Liver (tissue), 9 donors: Measurements from ENCODE around the gene GSTA3. TPM values are rescaled to one million over a fixed set of nuclear protein-coding genes. Genes with fewer than 3 reads are reported as not detected.

ENCODE experiments used
- DNase-seq: peaks from one replicate; pipeline ENCODE4 v3.0.0-alpha.2; 2017; ENCODE audit warnings: low spot score
- H3K27ac ChIP-seq, 2 donors: one replicate each; pipeline ENCODE4 v1.7.0; 2013; ENCODE audit warnings: inconsistent platforms in 2 of 2, low read length in 2 of 2, control low read depth in 1 of 2, low read depth in 1 of 2, mild to moderate bottlenecking in 1 of 2
- H3K27me3 ChIP-seq, 4 donors: one replicate each; pipeline versions ENCODE4 v1.6.1 to v1.7.0; 2013; ENCODE audit warnings: low read length in 3 of 4, inconsistent platforms in 1 of 4, mild to moderate bottlenecking in 1 of 4, moderate library complexity in 1 of 4; ENCODE audit not compliant: control insufficient read depth in 4 of 4, insufficient read depth in 4 of 4
- H3K36me3 ChIP-seq, 4 donors: one replicate each; pipeline versions ENCODE4 v1.6.1 to v1.7.0; 2013; ENCODE audit warnings: low read length in 3 of 4, mild to moderate bottlenecking in 3 of 4, low read depth in 1 of 4, moderate library complexity in 1 of 4; ENCODE audit not compliant: control insufficient read depth in 4 of 4, insufficient read depth in 3 of 4
- H3K4me1 ChIP-seq, 4 donors: one replicate each; pipeline versions ENCODE4 v1.6.1 to v1.7.0; 2013; ENCODE audit warnings: low read length in 3 of 4, mild to moderate bottlenecking in 3 of 4, moderate library complexity in 1 of 4; ENCODE audit not compliant: control insufficient read depth in 4 of 4, insufficient read depth in 4 of 4
- H3K4me3 ChIP-seq, 3 donors: one replicate each; pipeline versions ENCODE4 v1.6.1 to v1.7.0; 2013; ENCODE audit warnings: low read length in 3 of 3, control low read depth in 1 of 3, low read depth in 1 of 3, mild to moderate bottlenecking in 1 of 3
- H3K9ac ChIP-seq, 2 donors: one replicate each; pipeline ENCODE4 v1.7.0; 2013; ENCODE audit warnings: low read length in 2 of 2, mild to moderate bottlenecking in 2 of 2, moderate library complexity in 2 of 2, control low read depth in 1 of 2, low read depth in 1 of 2
- H3K9me3 ChIP-seq, 4 donors: one replicate each; pipeline versions ENCODE4 v1.6.1 to v1.7.0; 2013; ENCODE audit warnings: low read length in 3 of 4; ENCODE audit not compliant: control insufficient read depth in 4 of 4
- ATF3 ChIP-seq: IDR thresholded peaks from 2 replicates; pipeline ENCODE4 v1.6.1; 2016; ENCODE audit warnings: antibody characterized with exemption
- CTCF ChIP-seq: fragments of 150-350 bp; IDR thresholded peaks from 2 replicates; pipeline ENCODE4 v1.5.1; 2017; ENCODE audit warnings: improper control_type of control experiment, low read depth, low read length; ENCODE audit not compliant: missing input control
- EGR1 ChIP-seq, 2 donors: IDR thresholded peaks; 2 replicates each; pipeline ENCODE4 v1.6.1; 2016 to 2018; ENCODE audit warnings: antibody characterized with exemption in 2 of 2, low read depth in 2 of 2
- FOXA1 ChIP-seq: IDR thresholded peaks from 2 replicates; pipeline ENCODE4 v1.6.1; 2016; ENCODE audit warnings: antibody characterized with exemption
- FOXA2 ChIP-seq: IDR thresholded peaks from 2 replicates; pipeline ENCODE4 v1.6.1; 2016; ENCODE audit warnings: antibody characterized with exemption
- GABPA ChIP-seq, 2 donors: IDR thresholded peaks in 1 of 2; conservative IDR thresholded peaks in 1 of 2; 2 replicates each; pipeline ENCODE4 v1.6.1; 2016; ENCODE audit warnings: antibody characterized with exemption in 2 of 2, mild to moderate bottlenecking in 1 of 2, moderate library complexity in 1 of 2
- HNF4A ChIP-seq, 2 donors: conservative IDR thresholded peaks; 2 replicates each; pipeline ENCODE4 v1.6.1; 2016; ENCODE audit warnings: antibody characterized with exemption in 2 of 2, mild to moderate bottlenecking in 2 of 2
- HNF4G ChIP-seq: IDR thresholded peaks from 2 replicates; pipeline ENCODE4 v1.6.1; 2016; ENCODE audit warnings: antibody characterized with exemption
- JUND ChIP-seq, 2 donors: IDR thresholded peaks; 2 replicates each; pipeline ENCODE4 v1.6.1; 2016; ENCODE audit warnings: antibody characterized with exemption in 2 of 2
- MAX ChIP-seq: IDR thresholded peaks from 2 replicates; pipeline ENCODE4 v1.6.1; 2016; ENCODE audit warnings: antibody characterized with exemption
- NR2F2 ChIP-seq: IDR thresholded peaks from 2 replicates; pipeline ENCODE4 v1.6.1; 2016; ENCODE audit warnings: antibody characterized with exemption
- RAD21 ChIP-seq, 2 donors: IDR thresholded peaks; 2 replicates each; pipeline ENCODE4 v1.6.1; 2016; ENCODE audit warnings: antibody characterized with exemption in 2 of 2, mild to moderate bottlenecking in 2 of 2
- REST ChIP-seq: IDR thresholded peaks from 2 replicates; pipeline ENCODE4 v1.6.1; 2016; ENCODE audit warnings: antibody characterized with exemption, mild to moderate bottlenecking
- RXRA ChIP-seq, 2 donors: IDR thresholded peaks; 2 replicates each; pipeline ENCODE4 v1.6.1; 2017 to 2018; ENCODE audit warnings: antibody characterized with exemption in 2 of 2, mild to moderate bottlenecking in 1 of 2
- SP1 ChIP-seq: IDR thresholded peaks from 2 replicates; pipeline ENCODE4 v1.6.1; 2018; ENCODE audit warnings: antibody characterized with exemption, mild to moderate bottlenecking
- TAF1 ChIP-seq: conservative IDR thresholded peaks from 2 replicates; pipeline ENCODE4 v1.6.1; 2016; ENCODE audit warnings: antibody characterized with exemption, mild to moderate bottlenecking
- YY1 ChIP-seq: IDR thresholded peaks from 2 replicates; pipeline ENCODE4 v1.6.1; 2016; ENCODE audit warnings: antibody characterized with exemption, mild to moderate bottlenecking
- ZBTB33 ChIP-seq: IDR thresholded peaks from 2 replicates; pipeline ENCODE4 v1.6.1; 2016; ENCODE audit warnings: antibody characterized with exemption
- WGBS: extraction: QIAGEN DNeasy Blood & Tissue Kit; methylation state at CpG from one replicate; pipeline ENCODE4 v1.1.7; 2013; 5-methylcytosine and 5-hydroxymethylcytosine counted together
- polyA plus RNA-seq, 2 donors: library from polyadenylated mRNA; stranded (reverse) in 1 of 2; unstranded in 1 of 2; fragments of 200-250 nt in 1 of 2; fragments of >200 nt in 1 of 2; fragmentation: Nextera tagmentation in 1 of 2; extraction: Ambion mirVana in 1 of 2; gene quantifications; one replicate each; pipeline versions ENCODE4 v1.2.1 to v1.2.3, GENCODE V29; 2013 to 2015
- total RNA-seq, 2 donors: library from RNA; depleted of rRNA; stranded (reverse); fragments of >200 nt; gene quantifications; one replicate each; pipeline ENCODE4 v1.2.3, GENCODE V29; 2014
- donor health status: healthy.
- donor health status: healthy.
- donor health status: healthy.
- donor health status: healthy.
- donor health status: healthy.

Gene GSTA3
- total and polyA plus RNA-seq, 4 donors: not detected

GRCh38 chr6:52929321-52930164 is 20.0 kb upstream of the GSTA3 start:
- H3K4me3 ChIP-seq: no peak overlapping the region
- peaks cover 0 to 10% (median 4%) of the 10 kb centered on the region in 4 donors for H3K4me1 ChIP-seq
- H3K9me3 ChIP-seq: no peaks in the 10 kb centered on the region
- no peak overlapping the region for H3K9ac ChIP-seq
- no peak for DNase-seq
- WGBS: 72% methylated on average over 6 of the region's 6 CpGs
- H3K27ac ChIP-seq: no peak overlapping the region
- TF ChIP-seq RXRA (IDR thresholded peaks at IDR 0.05) (peak in 1 of 2 donors; percentile 51), SP1 (no peak), MAX (peak; percentile 44), JUND (IDR thresholded peaks at IDR 0.05) (peak in 1 of 2 donors; percentile 43), TAF1 (no peak), GABPA (IDR thresholded peaks at IDR 0.05 in 1 of 2, conservative IDR thresholded peaks at IDR 0.05 in 1 of 2) (no peak), RAD21 (IDR thresholded peaks at IDR 0.05) (peak in 1 of 2 donors; percentile 36), FOXA1 (peak; percentile 42), ATF3 (no peak), REST (peak; percentile 6), HNF4A (conservative IDR thresholded peaks at IDR 0.05) (peak in 1 of 2 donors; percentile 50), FOXA2 (peak; percentile 46), YY1 (peak; percentile 20)
- H3K27me3 ChIP-seq: no peaks in the 10 kb centered on the region
- H3K36me3 ChIP-seq: no peaks in the 10 kb centered on the region

- Histone ChIP-seq H3K36me3 (no peaks in the 10 kb centered on the region), H3K27ac (no peak overlapping the region), H3K9me3 (no peaks in the 10 kb centered on the region), H3K27me3 (no peaks in the 10 kb centered on the region), H3K9ac (no peak overlapping the region), H3K4me3 (no peak overlapping the region), H3K4me1 (peaks cover 0 to 10% (median 4%) of the 10 kb centered on the region in 4 donors)
- WGBS: 92% methylated on average over 8 of the region's 8 CpGs
- DNase-seq: no peak
- TF ChIP-seq CTCF (no peak), SP1 (no peak), ATF3 (no peak), HNF4G (no peak), FOXA2 (no peak), NR2F2 (no peak), EGR1 (IDR thresholded peaks at IDR 0.05; ENCODE audit: low read depth in 2 of 2) (no peak), RXRA (IDR thresholded peaks at IDR 0.05) (no peak), FOXA1 (no peak), ZBTB33 (no peak), RAD21 (IDR thresholded peaks at IDR 0.05) (no peak), GABPA (IDR thresholded peaks at IDR 0.05 in 1 of 2, conservative IDR thresholded peaks at IDR 0.05 in 1 of 2) (no peak)
Measured at GRCh38 chr6:52927451-52927850, 18.0 kb upstream of the GSTA3 start.
